Measurements from ENCODE around the gene PAPPA2.

DNA sequence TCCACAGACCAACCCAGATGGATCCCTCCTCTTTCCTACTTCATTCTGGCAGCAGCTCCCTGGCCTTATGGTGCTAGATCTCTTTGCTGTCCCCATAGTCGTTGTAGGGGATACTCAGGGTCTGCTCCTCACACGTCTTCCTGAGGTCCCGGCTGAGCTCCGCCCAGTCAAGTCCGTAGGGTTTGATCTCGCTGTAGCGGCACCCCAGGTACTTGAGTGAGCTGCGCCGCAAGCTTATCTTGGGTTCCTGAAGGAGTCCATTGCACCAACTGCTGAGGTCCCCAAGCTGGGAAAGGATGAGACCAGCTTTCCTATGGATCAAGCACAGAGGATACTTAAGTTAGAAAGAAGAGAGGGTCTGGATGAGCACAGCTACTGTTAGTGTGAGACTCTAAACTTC is 401.2 kb downstream of the PAPPA2 start:
- TF ChIP-seq, protein P1, sequence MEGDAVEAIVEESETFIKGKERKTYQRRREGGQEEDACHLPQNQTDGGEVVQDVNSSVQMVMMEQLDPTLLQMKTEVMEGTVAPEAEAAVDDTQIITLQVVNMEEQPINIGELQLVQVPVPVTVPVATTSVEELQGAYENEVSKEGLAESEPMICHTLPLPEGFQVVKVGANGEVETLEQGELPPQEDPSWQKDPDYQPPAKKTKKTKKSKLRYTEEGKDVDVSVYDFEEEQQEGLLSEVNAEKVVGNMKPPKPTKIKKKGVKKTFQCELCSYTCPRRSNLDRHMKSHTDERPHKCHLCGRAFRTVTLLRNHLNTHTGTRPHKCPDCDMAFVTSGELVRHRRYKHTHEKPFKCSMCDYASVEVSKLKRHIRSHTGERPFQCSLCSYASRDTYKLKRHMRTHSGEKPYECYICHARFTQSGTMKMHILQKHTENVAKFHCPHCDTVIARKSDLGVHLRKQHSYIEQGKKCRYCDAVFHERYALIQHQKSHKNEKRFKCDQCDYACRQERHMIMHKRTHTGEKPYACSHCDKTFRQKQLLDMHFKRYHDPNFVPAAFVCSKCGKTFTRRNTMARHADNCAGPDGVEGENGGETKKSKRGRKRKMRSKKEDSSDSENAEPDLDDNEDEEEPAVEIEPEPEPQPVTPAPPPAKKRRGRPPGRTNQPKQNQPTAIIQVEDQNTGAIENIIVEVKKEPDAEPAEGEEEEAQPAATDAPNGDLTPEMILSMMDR (IDR thresholded peaks at IDR 0.05) = no peak
- no peak for TF ChIP-seq POLR2A (IDR thresholded peaks at IDR 0.05)

Data from lower leg skin (tissue), 3 donors.